ENCODE data around the gene ANKRD40CL.

- TF ChIP-seq CTCF (IDR thresholded peaks at IDR 0.05) (no peak), POLR2A (IDR thresholded peaks at IDR 0.05) (no peak)
Observed at GRCh38 chr17:50802609-50803571, 35.6 kb upstream of the ANKRD40CL start.

Data from ovary (tissue), 3 donors.